ENCODE measurements around the gene FRMPD2.

- TF ChIP-seq GATA3 (IDR thresholded peaks at IDR 0.05; ENCODE audit: low read depth, low read length) (no peak), GATA2 (IDR thresholded peaks at IDR 0.05; ENCODE audit: low read depth, low read length) (no peak)
Observed at GRCh38 chr10:48213047-48213446, 61.4 kb downstream of the FRMPD2 start.
